HG03442 (cell line): ENCODE results near the gene BRI3BP.

Experiments used
- ATAC-seq: cut with Tn5 transposase; IDR thresholded peaks from one replicate; pipeline ENCODE4 v1.9.1; 2021; ENCODE audit warnings: mild to moderate bottlenecking, moderate library complexity; ENCODE audit not compliant: unreplicated experiment

The BRI3BP gene, protein sequence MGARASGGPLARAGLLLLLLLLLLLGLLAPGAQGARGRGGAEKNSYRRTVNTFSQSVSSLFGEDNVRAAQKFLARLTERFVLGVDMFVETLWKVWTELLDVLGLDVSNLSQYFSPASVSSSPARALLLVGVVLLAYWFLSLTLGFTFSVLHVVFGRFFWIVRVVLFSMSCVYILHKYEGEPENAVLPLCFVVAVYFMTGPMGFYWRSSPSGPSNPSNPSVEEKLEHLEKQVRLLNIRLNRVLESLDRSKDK

DNA sequence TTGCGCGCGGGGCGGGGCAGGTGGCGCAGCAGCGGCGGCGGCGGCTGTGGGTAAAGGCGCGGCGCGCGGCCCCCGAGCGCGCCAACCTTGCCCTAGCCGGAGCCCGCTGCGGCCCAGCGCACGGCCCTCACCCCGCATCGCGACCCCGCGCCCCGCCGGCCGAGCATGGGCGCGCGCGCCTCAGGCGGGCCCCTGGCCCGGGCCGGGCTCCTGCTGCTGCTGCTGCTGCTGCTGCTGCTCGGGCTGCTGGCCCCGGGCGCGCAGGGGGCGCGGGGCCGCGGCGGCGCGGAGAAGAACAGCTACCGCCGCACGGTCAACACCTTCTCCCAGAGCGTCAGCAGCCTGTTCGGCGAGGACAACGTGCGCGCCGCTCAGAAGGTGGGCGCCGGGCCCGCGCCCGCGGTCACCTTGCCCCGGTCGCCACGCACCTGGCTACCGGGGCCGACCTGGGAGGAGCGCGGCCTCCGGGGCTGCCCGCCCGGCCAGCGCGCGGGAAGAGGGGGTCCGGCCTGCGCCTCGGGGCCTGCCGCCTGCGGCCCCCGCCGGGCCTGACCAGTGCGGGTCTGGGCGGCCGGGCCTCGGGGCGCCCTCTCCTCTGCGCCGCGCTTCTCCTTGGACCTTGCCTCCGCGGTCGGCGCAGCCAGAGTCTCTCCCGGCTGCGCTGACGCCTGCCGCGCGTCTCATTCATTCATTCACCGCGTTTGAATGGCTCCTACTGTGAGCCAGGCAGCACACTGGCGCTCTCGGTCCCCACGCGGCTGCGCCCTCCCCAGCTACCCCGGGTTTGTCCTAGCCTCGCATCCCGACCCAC is at the start of gene BRI3BP:
TSS of gene BRI3BP (plus strand) at position 20 of the 811 bp plus-strand sequence. CDS start at position 166, 146 bp downstream.
- ATAC-seq = peak; percentile 38

DNA sequence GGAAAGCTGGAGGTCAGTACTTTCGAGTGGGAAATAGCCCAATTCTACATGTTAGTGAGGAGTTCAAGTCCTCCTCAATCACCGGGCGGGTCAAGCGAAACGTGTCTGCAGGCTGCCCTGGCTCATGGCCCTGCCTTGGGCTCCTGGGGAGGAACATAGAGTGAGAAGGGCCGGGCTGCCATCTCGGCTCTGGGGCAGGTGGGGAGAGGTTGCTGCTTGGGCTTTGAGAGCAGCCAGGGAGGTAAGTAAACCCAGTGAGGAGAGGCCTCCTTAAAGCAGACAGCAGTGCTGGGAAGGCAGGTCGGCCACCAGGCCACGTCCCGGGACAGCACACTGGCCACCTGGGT is 47.0 kb upstream of the BRI3BP start:
- ATAC-seq = no peak

DNA sequence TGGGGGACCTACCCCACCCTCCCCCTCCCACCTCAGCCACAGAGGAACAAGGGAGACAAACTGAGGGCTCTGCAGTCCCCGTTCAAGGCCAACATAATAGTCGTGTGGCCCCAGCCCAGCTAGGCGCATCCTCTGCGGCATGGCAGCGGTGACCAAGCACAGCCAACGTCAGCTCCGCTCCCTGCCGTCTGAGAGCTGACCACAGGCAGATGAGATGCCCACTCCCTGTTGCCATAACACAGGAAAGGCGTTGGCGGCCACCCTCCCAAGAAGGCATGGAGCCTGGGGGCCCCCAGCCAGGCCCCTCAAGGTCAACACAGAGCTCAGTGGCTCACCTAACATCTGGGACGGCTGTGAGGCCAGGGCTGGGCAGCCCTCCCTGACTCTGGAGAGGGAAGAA is 46.4 kb upstream of the BRI3BP start:
- no peak for ATAC-seq

DNA sequence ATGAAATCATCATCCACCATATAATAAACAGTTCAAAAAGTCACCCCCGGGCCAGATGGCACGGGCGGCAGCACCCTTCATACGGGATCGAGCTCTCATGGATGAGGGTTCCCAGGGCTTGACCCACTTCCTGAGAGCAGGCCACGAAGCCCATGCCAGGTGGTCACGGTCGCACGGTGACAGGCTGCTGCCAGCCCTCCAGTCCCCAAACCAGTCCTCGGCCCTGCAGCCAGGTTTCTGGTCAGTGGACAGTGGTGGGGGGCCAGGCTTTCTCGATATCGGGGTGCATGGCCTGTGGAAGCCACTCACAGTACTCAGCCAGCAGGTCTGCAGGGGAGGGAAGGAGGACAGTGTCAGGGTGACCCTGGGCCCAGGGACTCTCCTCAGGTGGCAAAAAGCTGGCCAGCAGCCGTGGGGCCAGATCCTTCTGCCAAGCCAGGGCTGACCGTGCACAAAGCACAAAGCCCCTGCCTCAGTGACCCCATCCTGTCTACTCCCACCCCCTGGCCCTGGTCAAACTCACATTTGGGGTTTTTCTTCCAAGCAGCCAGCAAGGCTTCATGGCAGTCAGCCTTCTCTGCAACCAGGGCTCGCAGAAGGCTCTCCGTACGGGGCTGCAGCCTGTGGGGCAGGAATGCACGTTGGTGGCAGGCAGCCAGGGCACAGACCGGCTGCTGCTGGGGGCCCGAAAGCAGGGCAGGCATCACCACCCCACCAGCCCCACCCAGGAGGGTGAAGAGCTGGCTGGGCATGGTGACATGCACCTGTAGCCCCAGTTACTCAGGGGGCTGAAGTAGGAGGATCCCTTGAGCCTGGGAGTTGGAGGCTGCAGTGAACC is 45.7 kb upstream of the BRI3BP start:
- ATAC-seq = no peak

DNA sequence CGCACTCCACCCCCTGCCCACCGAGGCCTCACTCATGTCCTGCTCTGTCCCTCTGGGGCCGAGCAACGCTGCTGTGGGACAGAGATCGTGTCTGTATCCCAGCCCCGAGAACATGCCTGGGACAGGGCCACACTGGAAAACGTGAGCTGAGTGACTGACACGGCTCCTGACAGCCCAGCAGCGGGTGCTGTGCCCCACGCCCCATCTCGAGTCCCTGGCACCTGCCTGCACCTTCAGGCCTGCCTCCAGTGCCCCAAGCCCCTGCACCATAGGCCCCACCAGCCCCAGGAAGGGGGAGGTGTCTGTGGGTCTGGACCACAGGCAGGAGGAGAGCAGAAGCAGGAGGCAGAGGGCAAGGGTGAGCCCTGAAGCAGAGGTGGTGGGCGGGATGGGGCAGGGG is 44.4 kb upstream of the BRI3BP start:
- no peak for ATAC-seq

DNA sequence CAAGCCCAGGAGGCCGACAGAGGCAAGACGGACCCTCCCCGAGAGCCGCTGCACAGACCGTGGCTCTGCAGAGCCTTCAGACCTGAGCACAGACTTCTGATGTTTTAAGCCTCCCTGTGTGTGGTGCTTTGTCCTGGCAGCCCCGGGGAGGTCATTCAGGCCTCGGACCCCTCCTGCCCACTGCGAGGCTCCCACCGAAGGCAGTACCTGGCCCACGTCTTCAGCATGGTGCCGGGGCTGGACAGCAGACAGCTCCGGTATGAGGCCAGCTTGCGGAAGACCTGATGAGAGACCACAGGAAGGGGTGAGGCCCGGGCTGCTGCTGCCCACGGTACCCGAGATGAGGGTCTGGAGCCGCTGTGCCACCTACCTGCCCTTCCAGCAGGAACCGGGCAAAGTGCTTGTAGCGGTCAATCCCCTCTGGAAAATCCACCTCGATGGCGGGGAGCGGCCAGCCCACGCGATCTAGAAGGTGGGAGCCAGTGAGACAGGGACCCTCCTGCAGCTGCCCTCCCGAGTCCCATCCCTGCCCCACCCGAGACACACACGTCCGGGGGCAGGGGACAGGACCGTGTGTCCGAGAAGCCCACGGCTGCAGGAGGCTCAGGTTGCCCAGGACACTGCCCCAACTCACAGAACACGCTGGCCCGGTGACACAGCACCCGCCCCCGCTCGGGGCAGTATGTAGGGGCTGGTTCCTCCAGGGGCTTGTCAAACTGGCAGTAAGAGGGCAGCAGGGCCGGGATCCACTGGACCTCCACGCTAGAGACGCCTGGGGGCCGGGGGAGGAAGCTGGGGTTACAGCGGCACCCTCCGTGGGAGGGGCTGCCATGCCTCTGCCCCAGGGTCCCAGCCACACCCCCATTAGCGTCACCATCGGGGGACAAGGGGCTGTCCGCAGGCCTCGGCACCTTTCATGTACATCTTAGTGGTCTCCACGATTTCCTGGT is 43.4 kb upstream of the BRI3BP start:
- ATAC-seq = no peak

DNA sequence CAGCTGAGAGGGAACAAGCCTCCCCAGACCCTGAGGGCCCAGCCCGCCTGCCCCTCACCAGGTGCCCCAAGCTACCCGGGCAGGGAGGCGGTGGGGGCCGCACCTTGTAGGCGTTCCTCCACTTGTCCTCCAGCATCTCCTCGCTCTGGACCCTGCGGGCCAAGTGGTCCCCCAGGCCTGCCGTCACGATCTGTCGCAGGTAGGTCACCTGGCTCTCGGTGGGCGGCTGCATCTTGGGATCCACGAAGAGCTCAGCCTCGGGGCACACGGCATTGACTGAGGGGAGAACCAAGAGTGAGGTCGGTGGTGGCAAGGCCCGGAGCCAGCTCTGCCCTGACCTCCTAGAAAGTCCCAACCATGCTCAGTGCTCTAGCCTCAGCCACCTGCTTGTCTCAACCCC is 41.1 kb upstream of the BRI3BP start:
- ATAC-seq = no peak

DNA sequence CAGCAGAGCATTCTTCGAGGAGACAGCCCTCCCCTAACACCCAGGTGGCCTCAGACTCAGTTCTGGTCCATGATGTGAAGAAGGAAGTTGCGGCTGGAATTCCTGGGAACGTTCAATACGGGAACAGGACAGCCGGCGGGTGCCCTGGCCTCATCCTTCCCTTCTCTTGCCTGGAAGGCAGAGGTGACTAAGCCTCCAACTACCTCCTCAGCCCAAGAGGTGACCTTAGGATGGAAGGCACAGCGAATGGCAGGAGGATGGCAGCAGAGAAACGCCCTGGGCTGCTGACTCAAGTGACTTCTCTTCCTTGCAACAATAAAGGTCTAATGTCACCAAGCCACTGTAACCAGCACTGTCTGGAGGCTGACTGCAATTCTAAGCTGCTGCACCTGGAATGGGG is 40.6 kb upstream of the BRI3BP start:
- ATAC-seq = no peak

DNA sequence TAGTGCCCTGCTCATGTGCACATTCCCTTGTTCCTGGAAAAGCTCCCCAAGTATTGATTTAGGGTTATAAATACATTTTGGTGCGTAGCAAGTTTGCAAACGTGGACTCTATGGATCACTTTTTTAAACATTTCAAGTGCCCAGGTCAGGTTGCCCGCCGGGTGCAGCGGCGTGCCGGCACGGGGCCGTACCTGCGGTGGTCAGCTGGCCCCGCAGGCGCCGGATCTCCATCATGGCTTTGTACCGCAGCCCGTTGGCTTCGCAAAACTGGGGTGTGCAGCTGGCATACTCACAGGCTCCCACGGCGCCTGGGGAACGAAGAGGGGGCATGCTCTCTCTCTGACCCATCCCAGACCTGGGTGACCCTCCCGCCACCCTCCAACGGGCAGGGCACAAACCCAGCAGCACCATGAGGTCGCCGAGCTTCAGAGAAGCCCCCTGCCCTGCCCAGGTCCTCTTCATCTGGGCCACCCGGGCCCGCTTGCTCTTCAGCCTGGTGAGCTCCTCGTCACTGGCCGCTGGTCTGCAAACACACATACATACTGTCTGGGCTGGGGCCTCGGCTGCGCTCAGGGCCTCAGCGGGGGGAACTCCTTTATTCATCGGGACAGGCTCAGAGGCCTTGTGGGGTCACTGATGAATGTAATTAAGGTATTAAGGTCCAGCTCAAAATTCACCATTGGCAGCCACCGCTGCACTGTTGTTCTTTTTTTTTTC is 39.6 kb upstream of the BRI3BP start:
- no peak for ATAC-seq

DNA sequence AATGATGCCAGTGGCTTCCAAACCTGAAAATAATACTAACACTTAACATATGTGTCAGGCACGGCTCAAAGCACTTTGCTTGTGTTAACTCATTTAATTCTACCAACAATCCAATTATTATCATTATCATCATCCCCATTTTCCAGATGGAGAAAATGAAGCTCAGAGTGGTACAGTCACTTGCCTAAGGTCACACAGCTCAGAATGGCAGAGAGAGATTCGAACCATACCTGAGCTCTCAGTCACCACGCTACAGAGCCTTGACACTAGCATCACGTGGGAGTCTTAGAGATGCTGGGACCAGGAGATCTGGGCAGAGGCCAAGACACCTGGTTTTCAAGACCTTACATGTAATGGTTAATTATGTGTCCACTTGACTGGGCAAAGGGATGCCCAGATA is 38.7 kb upstream of the BRI3BP start:
- ATAC-seq = no peak

DNA sequence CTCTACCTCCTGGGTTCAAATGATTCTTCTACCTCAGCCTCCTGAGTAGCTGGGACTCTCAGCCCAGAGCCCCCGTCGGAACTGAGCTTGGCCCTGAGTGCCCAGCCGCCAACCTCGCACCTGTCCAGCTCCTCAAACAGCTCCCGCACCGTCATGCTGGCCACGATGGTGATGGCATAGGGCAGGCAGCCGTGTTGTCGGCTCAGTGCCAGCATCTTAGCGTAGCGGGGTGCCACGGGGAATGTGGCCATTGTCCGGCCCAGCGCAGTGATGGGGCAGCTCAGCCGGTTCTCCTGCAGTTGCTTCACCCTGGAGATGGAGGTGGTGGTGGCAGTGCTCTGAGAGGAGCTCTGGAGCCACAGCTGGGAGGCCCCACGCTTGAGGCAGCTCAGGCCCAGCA is 36.9 kb upstream of the BRI3BP start:
- no peak for ATAC-seq

DNA sequence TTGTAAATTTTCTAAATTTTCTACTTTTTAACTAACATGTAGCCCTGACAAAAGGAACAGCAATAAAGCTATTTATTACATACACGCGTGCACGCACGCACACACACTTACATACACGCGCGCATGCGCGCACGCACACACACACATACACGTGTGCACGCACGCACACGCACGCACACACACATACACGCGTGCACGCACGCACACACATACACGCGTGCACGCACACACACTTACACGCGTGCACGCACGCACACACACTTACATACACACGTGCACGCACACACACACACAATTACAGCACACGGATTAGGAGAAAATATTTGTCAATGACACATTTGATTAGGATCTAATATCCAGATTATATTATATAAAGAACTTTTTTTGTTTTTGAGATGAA is 32.4 kb upstream of the BRI3BP start:
- no peak for ATAC-seq

DNA sequence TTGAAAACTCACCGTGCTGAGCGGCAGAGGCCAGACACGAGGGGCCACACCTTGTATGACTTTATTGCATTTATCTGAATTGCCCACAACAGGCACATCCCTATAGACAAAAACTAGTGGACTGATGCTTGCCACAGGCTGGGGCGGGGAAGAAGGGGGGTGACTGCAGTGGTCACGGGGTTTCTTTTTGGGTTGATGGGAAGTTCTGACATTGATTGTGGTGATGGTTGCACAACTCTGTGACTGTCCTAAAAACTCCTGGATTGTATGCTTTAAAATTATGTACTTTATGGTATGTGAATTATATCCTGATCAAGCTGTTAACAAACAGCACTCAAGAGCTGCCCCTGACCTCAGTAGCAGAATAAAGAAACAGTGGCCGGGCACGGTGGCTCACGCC is 30.2 kb upstream of the BRI3BP start:
- no peak for ATAC-seq

DNA sequence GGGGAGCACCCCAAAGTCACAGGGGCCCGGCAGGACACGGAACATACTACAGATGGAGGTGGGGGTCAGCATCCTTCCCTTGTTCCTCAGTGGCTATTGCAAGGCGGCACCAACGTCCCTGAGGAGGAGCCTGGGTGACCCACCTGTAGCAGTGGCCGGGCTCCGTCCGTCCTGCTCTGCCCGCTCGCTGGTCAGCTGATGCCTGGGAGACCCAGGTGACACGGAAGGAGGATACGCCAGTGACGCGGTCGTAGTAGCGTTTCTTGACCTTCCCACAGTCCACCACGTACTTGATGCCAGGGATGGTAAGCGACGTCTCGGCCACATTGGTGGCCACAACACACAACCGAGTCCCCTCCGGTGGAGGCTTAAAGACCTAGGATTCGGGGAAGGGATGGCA is 29.2 kb upstream of the BRI3BP start:
- ATAC-seq = no peak

DNA sequence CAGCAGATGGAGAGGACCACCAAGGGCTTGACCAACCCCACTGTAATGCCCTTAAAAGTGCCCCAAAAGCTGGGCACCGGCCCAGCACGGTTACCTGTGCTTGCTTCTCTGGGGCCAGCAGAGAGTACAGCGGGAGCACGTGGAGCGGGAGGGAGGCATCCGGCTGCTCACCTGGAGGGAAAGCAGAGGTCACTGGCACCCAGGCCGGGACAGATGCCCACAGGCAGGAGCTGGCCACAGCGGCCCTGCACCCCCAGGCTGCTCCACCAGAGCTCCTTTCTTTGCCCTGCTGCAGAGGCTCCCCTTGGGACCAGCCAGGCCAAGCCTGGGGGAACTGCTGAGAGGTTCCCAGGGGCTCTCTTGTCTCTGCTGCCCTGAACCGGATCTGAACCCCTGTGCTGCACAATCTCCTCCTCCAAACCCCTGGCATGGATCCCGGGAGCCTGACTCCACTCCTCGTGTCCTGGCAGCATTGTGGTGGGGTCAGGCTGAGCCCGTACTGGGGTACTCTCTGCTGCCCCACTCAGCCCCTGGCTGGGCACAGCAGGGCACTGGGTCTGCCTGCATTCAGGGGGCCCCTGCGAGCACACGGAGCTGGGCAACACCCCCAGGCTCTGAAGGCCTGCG is 28.5 kb upstream of the BRI3BP start:
- ATAC-seq = no peak

DNA sequence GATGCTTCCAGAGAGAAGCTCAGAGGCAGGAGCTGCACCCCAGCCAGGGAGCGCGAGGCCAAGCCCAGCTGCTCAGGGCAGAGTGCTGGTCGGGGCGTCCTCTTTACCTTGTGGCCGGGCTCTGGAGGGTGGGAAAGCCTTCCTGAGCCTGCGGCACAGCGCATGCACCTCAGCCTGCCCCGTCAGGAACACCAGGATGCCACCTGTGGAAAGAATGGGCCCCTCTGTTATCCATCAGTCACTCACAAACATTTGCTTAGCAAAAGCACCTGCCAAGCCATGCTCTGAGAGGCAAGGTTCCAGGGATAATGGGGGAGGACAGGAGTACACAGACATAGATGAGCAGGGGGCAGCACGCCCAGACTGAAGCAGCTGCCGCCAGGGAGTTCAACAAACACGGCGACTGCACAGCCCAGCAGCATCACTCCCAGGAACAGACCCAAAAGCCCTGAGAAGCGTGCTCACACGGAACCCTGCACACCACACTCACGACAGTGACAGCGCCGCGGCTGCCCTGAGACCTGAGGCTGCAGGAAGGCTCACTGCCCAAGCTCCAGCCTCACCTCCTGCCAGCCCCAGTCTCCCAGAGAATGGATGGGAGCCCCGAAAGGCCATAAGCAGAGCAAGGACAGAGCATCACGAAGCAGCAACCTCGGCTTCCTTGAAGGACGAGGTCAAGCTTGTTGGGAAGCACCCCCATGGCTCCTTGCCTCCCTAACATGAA is 26.3 kb upstream of the BRI3BP start:
- no peak for ATAC-seq

DNA sequence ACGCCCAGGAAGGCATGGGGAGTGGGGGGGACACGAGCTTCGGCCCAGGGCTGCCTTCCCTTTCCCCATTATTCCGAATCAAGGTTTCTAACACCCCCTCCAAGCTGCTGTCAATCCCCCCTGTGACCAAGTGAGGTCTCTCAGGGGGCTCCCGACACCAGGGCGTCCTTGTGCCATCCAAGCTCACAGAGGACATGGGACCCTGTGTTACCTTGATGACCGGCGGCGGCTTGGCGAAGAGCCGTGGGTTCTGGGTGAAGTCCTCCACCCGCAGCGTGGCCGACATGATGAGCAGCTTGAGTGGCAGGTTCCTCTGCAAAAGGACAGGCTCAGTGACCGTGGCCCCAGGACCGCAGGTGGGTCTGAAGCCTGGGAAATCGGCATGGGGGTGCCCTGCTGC is 24.8 kb upstream of the BRI3BP start:
- no peak for ATAC-seq

DNA sequence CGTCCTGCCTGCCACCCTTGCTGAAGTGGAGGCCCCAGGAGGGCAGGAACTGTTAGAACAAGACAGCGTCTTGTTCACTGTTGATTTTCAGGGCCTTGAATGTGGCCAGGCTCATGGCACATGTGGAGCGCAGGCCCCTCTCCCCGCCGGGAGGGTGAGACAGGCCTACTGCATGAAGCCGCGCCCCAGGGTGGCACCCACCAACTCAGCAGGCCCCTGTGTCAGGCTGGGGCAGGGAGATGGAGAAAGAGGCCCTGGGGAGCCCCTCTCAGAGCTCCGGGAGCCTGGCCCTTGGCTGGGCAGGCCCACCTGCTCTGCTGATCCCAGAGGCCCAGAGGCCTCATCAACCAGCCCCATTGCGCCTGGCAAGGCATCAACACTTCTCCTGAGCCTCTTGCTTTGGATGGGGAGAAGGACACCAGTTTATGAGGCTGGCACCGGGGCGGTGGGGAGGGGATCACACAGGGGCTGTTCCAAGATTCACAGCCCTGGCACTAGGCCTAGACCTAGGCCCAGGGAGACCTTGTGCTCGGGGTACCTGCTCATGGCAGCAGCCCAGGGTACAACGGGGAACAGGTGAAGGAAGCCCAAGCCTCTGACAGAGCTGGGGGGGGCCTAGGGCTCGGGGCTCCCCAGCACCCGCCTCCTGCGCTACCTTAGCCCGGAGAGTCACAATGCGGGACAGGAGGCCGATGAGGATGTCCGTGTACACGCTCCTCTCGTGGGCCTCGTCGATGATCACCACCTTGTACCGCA is 22.6 kb upstream of the BRI3BP start:
- ATAC-seq = no peak
